Measurements from ENCODE around the gene DDX55.

DDX55 gene

DNA sequence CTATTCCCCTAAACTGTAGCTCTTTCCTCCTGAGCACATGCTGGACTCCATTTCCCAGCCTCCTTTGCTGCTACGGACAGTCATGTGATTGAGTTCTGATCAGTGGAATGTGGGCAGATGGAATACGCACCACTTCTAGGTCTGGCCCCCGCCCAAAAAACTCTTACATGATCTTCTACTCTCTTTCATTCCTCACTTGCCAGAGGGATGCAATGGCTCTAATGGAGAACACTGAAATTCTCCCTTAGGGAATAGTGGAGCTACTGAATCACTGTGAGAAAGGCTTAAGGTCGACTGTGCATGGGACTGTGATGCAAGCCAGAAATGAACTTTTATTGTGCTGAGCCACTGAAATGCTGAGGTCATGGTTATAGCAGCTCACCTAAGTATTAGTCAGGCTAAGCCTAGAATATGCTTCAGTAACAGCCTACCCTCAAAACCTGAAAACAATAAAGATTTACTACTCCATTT, 30.5 kb upstream of the DDX55 start:
- Histone ChIP-seq H3K4me3 (ENCODE audit: low read depth in 1 of 2, low read length in 2 of 2) (peak overlapping the region in 1 of 2 experiments; percentile 31; a peak in 1 of 4 replicates), H3K27ac (ENCODE audit: low read length) (peak overlapping the region; percentile 66), H3K36me3 (ENCODE audit: insufficient read depth, low read length) (no peaks in the 10 kb centered on the region), H3K9ac (ENCODE audit: low read depth, low read length) (no peak overlapping the region), H4K20me1 (ENCODE audit: insufficient read depth, low read length) (no peaks in the 10 kb centered on the region), H3K4me2 (ENCODE audit: insufficient read depth, low read length) (peak overlapping the region; percentile 57), H3K27me3 (ENCODE audit: insufficient read depth, low read length, poor library complexity) (no peaks in the 10 kb centered on the region), H3K9me3 (ENCODE audit: insufficient read depth, low read length, severe bottlenecking) (no peaks in the 10 kb centered on the region), H2AFZ (ENCODE audit: low read depth, low read length) (peak overlapping the region; percentile 71), H3K79me2 (ENCODE audit: insufficient read depth, low read length) (no peaks in the 10 kb centered on the region), H3K4me1 (ENCODE audit: insufficient read depth, low read length) (peaks cover 22% of the 10 kb centered on the region)
- ATAC-seq (ENCODE audit: insufficient read depth, low read depth) (0 out of 3 replicates have a peak, but pooled peaks have one; percentile 21), DNase-seq (peak; percentile 24)
- TF ChIP-seq, protein P1, sequence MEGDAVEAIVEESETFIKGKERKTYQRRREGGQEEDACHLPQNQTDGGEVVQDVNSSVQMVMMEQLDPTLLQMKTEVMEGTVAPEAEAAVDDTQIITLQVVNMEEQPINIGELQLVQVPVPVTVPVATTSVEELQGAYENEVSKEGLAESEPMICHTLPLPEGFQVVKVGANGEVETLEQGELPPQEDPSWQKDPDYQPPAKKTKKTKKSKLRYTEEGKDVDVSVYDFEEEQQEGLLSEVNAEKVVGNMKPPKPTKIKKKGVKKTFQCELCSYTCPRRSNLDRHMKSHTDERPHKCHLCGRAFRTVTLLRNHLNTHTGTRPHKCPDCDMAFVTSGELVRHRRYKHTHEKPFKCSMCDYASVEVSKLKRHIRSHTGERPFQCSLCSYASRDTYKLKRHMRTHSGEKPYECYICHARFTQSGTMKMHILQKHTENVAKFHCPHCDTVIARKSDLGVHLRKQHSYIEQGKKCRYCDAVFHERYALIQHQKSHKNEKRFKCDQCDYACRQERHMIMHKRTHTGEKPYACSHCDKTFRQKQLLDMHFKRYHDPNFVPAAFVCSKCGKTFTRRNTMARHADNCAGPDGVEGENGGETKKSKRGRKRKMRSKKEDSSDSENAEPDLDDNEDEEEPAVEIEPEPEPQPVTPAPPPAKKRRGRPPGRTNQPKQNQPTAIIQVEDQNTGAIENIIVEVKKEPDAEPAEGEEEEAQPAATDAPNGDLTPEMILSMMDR (IDR thresholded peaks at IDR 0.05; ENCODE audit: borderline replicate concordance, extremely low read depth, low read length, poor library complexity, severe bottlenecking): no peak
- TF ChIP-seq EZH2 (IDR thresholded peaks at IDR 0.05; ENCODE audit: borderline replicate concordance, low read depth, low read length, severe bottlenecking): no peak

DNA sequence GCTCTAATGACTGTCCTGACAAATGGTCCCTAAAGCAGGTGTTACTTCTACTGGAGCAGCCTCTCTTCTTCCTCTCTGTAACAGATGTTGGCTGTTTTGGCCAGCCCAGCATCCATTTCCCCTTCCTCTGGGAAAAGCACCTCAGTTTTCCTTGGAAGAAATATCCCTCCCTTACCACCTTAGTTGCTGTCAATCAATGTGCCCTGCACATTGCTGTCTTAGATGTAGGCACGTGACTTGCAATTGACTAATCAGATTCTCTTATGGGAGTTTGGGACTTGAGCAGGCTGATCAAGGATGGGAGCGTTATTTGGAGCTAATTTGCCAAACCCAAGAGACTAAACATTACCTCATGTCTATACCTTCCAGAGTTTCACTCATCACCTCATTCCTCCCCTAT, 29.5 kb upstream of the DDX55 start:
- DNase-seq (no peak), ATAC-seq (ENCODE audit: insufficient read depth, low read depth) (no peak)
- no peak overlapping the region for H3K27ac ChIP-seq (ENCODE audit: low read length)
- no peak overlapping the region for H3K4me2 ChIP-seq (ENCODE audit: insufficient read depth, low read length)
- no peaks in the 10 kb centered on the region for H3K36me3 ChIP-seq (ENCODE audit: insufficient read depth, low read length)
- TF ChIP-seq EZH2 (IDR thresholded peaks at IDR 0.05; ENCODE audit: borderline replicate concordance, low read depth, low read length, severe bottlenecking): no peak
- TF ChIP-seq, protein P1 (IDR thresholded peaks at IDR 0.05; ENCODE audit: borderline replicate concordance, extremely low read depth, low read length, poor library complexity, severe bottlenecking): no peak
- H3K9me3 ChIP-seq (ENCODE audit: insufficient read depth, low read length, severe bottlenecking): no peaks in the 10 kb centered on the region
- no peak overlapping the region for H3K4me3 ChIP-seq (ENCODE audit: low read depth in 1 of 2, low read length in 2 of 2)
- H3K4me1 ChIP-seq (ENCODE audit: insufficient read depth, low read length): peaks cover 22% of the 10 kb centered on the region
- no peak overlapping the region for H3K9ac ChIP-seq (ENCODE audit: low read depth, low read length)
- H3K27me3 ChIP-seq (ENCODE audit: insufficient read depth, low read length, poor library complexity): no peaks in the 10 kb centered on the region
- no peaks in the 10 kb centered on the region for H3K79me2 ChIP-seq (ENCODE audit: insufficient read depth, low read length)
- H4K20me1 ChIP-seq (ENCODE audit: insufficient read depth, low read length): no peaks in the 10 kb centered on the region
- H2AFZ ChIP-seq (ENCODE audit: low read depth, low read length): no peak overlapping the region

DNA sequence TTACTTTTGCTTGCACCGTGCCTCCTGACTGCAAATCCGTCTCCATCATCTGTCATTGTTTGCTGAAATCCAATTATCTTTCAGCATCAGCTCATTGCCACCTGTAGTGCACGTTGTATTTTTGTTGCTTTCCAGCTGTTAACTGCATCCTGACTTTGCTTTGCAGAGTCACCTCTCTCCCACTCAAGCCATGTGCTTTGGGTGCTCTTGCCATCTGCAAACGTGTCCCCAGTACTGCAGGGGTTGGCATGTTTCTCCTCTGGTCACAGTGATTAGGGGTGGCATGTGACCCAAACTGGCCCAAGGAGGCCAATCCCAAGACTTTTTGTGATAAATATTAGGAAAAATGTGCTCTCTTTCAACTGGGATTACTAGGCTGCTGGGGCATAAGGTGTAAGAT, 28.0 kb upstream of the DDX55 start:
- Histone ChIP-seq H3K27ac (ENCODE audit: low read length) (no peak overlapping the region), H4K20me1 (ENCODE audit: insufficient read depth, low read length) (no peaks in the 10 kb centered on the region), H3K79me2 (ENCODE audit: insufficient read depth, low read length) (no peaks in the 10 kb centered on the region), H3K4me3 (ENCODE audit: low read depth in 1 of 2, low read length in 2 of 2) (no peak overlapping the region), H3K9ac (ENCODE audit: low read depth, low read length) (no peak overlapping the region), H3K36me3 (ENCODE audit: insufficient read depth, low read length) (no peaks in the 10 kb centered on the region), H3K4me2 (ENCODE audit: insufficient read depth, low read length) (no peak overlapping the region), H2AFZ (ENCODE audit: low read depth, low read length) (no peak overlapping the region), H3K4me1 (ENCODE audit: insufficient read depth, low read length) (peaks cover 22% of the 10 kb centered on the region), H3K27me3 (ENCODE audit: insufficient read depth, low read length, poor library complexity) (no peaks in the 10 kb centered on the region), H3K9me3 (ENCODE audit: insufficient read depth, low read length, severe bottlenecking) (no peaks in the 10 kb centered on the region)
- no peak for DNase-seq
- no peak for ATAC-seq (ENCODE audit: insufficient read depth, low read depth)
- no peak for TF ChIP-seq EZH2 (IDR thresholded peaks at IDR 0.05; ENCODE audit: borderline replicate concordance, low read depth, low read length, severe bottlenecking)

DNA sequence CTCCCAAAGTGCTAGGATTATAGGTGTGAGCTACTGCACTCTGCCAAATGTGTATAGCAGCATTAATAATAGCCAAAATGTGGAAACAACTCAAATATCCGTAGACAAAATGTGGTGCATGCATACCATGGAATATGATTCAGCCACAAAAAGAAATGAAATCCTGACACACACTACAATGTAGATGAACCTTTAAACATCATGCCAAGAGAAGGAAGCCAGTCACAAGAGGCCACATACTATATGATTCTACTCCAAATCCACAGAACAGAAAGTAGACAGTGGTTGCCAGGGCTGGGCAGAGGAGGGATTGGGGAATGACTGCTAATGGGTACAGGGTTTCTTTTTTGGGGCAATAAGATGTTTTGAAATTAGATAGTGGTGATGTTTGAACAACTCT, 25.3 kb upstream of the DDX55 start:
- H3K79me2 ChIP-seq (ENCODE audit: insufficient read depth, low read length): no peaks in the 10 kb centered on the region
- no peak overlapping the region for H3K9ac ChIP-seq (ENCODE audit: low read depth, low read length)
- no peak overlapping the region for H3K27ac ChIP-seq (ENCODE audit: low read length)
- H3K4me2 ChIP-seq (ENCODE audit: insufficient read depth, low read length): no peak overlapping the region
- no peak for TF ChIP-seq EZH2 (IDR thresholded peaks at IDR 0.05; ENCODE audit: borderline replicate concordance, low read depth, low read length, severe bottlenecking)
- TF ChIP-seq, protein P1 (IDR thresholded peaks at IDR 0.05; ENCODE audit: borderline replicate concordance, extremely low read depth, low read length, poor library complexity, severe bottlenecking): no peak
- no peak overlapping the region for H2AFZ ChIP-seq (ENCODE audit: low read depth, low read length)
- no peaks in the 10 kb centered on the region for H3K36me3 ChIP-seq (ENCODE audit: insufficient read depth, low read length)
- H3K9me3 ChIP-seq (ENCODE audit: insufficient read depth, low read length, severe bottlenecking): no peaks in the 10 kb centered on the region
- no peak overlapping the region for H3K4me3 ChIP-seq (ENCODE audit: low read depth in 1 of 2, low read length in 2 of 2)
- no peaks in the 10 kb centered on the region for H4K20me1 ChIP-seq (ENCODE audit: insufficient read depth, low read length)
- H3K4me1 ChIP-seq (ENCODE audit: insufficient read depth, low read length): peaks cover 4% of the 10 kb centered on the region
- ATAC-seq (ENCODE audit: insufficient read depth, low read depth) (no peak), DNase-seq (no peak)
- H3K27me3 ChIP-seq (ENCODE audit: insufficient read depth, low read length, poor library complexity): no peaks in the 10 kb centered on the region
